HG03460 (cell line): ENCODE results near the gene ERP44.

ENCODE experiments used
- ATAC-seq: cut with Tn5 transposase; IDR thresholded peaks from one replicate; pipeline ENCODE4 v1.9.1; 2021; ENCODE audit not compliant: unreplicated experiment

Gene ERP44

GRCh38 chr9:99954819-99955218 lies 144.0 kb downstream of the ERP44 start:
- ATAC-seq: no peak

GRCh38 chr9:99953861-99954507 lies 144.8 kb downstream of the ERP44 start:
- no peak for ATAC-seq

GRCh38 chr9:99948896-99949295 lies 149.9 kb downstream of the ERP44 start:
- no peak for ATAC-seq

GRCh38 chr9:99948482-99948881 lies 150.3 kb downstream of the ERP44 start:
- no peak for ATAC-seq

GRCh38 chr9:99947395-99947794 lies 151.4 kb downstream of the ERP44 start:
- no peak for ATAC-seq

GRCh38 chr9:99936947-99937587 lies 161.7 kb downstream of the ERP44 start:
- no peak for ATAC-seq

GRCh38 chr9:99931155-99931840 lies 167.5 kb downstream of the ERP44 start:
- ATAC-seq: no peak

GRCh38 chr9:99929652-99930051 lies 169.1 kb downstream of the ERP44 start:
- ATAC-seq: no peak
